GM19238 (cell line): ENCODE results near the gene ULBP3.
"Not testable (repeated sequence)": the region's sequence is repeated elsewhere in the genome, so short reads cannot be mapped to it uniquely, and the experiment has no call there.

Experiments
- DNase-seq: peaks from one replicate; pipeline ENCODE4 v3.0.0; 2011; ENCODE audit warnings: low spot score; ENCODE audit not compliant: insufficient read length

The ULBP3 gene

DNA sequence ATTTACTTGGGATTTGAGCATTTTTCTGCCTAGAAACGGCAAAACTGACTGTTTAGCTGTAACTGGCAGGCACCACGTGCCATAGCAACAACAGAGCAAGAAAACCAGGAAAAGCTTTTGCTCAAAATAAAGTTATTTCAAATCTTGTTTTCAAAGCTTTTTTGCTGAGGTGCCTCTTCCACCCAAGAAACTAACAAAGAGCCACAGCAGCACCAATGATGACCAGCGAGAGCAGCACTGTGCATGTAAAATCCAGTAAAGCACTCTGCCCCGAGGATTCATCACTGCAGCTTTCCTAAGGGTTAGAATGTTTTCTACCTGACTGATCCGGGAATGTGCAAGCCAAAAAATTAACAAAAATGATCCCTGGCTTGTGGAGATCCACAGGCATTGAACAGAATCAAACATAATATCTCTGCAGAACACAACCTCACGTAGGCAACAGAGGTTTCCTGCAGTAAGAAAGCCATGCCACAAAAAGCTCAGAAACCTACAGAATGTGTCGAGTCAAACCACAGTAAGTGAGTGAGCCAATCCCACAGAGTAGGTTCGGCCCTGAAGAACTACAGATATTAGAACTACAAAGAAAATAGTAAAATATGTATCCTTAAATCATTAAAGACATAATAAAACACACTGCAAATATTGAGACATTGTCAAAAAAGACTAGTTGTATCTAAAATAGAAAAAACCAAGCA lies 7.4 kb upstream of the ULBP3 start:
- no peak for DNase-seq

DNA sequence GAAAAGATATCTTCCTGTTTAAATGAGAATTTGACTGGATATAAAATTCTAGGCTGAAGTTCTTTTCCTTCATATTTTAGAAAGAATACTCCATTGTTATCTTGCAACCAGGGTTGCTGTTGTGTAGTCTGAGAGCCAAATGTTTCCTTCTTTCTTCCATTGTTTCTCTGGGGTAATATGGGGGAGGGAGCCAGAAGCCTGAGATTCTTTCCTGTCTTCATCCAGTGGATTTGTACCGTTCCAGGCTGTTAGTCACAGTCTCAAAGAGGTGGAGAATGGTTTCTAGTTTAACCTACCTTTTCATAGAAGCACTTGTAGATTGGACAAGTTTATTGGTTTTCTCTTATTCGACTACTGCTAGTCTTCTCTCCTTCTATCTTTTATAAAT lies 6.1 kb upstream of the ULBP3 start:
- DNase-seq, result no peak

DNA sequence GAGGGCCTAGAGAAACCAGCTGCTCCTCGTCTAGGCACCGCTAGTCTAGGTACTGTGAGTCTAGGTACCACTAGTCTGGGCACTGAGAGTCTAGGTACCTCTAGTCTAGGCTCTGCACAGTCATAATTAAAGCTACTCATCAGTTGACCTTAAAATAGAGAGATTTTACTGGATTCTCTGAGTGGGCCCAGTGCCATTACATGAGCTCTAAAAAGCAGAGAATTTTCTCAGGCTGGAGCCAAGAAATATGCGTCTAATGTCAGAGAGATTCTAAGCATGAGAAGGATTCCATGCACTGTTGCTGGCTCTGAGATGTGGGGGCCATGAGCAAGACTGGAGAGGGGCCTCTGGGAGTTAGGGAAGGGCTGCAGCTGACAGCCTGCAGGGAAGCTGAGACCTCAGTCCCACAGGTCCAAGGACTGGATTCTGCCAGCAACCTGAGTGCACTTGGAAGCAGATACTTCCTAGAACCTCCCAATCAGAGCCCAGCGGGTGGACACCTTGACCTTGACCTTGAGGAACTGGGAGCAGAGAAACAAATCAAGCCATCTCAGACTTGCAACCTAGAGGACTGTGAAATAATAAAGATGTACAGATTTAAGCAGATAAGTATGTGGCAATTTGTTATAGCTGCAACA lies 5.6 kb upstream of the ULBP3 start:
- DNase-seq, result not testable (repeated sequence)

DNA sequence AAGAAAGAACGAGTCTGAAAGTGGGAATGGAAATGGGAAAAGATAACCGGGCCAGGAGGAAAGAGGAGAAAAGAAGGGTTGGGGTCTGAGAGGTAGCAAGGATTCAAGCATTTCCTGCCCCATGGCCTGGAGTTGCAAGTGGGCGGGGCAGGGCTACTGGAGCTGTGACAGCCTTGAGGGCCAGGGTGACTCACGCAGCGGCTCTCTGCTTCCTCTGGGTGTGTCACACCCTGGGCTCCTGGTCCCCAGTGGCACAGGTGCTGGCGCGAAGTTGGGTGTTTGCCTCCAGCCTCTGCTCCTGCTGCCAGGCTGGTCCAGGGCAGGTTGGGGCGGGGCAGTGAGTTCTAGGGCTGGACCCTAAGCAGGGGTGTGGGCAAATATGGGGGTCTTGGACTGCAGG lies 3.3 kb upstream of the ULBP3 start:
- no peak for DNase-seq

DNA sequence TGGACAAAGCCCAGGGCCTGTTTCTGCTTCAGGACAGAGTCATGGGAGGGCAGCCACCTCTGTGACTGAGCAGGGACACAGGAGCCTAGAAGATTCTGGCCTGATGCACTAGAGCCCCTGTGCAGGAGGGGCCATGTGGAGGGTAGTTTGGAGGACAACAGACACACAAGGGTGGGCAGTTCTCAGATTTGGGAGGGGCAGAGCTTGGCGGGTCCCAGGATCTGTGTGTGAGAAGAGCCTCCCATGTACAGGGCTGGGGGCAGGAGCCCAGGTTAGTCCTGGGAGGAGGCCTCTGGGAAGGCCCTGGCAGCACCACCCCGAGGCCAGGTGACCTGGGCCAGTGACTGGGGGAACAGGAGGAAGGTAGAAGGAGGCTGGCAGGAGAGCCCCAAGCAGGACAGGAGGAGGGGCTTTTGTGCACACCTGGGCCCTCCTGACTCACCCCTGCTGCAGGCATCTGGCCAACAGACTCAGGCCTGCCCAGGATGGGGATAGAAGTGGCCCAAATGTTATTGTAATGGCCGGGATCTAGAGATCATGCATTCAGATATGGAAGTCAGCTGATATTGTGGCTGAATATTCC lies 1.4 kb upstream of the ULBP3 start:
- DNase-seq, result no peak

DNA sequence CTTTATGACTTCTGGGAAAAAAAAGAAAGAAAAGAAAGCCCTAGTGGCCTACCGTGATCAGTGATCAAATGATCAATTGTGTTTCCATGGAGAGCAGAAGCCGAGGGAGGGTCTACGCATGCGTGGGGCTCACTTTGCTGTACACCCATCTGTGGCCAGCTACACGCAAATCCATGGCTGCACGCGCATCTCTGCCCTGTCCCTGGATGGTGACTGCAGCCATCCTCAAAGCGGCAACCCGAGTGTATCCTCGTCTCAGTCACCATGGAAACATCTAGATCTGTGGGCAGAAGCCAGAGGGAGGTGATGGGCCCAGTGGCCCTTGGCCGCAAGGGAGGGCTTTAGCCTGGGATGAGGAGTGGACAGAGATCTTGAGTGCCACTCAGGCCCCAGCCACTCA lies 785 bp upstream of the ULBP3 start:
- DNase-seq, result no peak

DNA sequence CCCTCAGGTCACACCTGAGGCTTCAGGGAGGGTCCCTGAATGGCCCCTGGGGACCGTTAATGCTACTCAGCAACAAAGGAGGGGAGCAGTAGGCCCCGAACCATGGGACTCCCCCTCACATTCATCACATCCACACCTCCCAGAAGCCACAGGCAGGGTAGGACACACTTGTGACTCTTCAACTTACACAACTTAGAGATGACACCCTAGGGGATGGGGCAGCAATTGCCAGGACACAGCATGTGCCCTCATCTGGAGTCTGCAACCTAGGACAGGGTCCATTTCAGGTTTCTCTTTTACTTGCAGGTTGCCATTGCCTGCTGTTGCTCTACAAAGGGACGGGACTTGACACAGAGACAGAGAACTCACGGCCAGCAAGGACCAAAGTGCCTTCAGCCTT lies 770 bp downstream of the ULBP3 start:
- DNase-seq, result no peak

DNA sequence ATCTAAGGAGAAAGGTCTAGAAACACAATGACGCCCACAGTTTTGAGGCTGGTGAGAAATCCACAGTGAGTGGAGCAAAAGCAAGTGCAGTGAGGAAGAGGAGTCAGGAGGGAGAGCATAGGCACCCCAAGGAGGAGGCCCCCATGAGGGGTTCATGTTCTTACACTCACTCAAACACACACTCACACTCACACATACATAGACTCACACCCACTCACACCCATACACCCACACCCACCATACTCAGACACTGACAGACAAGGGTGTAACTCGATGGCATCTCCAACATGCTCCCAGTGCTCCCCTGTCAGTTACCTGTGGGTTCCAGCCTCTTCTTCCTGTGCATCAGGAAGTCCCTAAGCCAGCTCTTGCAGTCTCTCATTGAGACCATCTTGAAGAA lies 3.8 kb downstream of the ULBP3 start:
- no peak for DNase-seq

DNA sequence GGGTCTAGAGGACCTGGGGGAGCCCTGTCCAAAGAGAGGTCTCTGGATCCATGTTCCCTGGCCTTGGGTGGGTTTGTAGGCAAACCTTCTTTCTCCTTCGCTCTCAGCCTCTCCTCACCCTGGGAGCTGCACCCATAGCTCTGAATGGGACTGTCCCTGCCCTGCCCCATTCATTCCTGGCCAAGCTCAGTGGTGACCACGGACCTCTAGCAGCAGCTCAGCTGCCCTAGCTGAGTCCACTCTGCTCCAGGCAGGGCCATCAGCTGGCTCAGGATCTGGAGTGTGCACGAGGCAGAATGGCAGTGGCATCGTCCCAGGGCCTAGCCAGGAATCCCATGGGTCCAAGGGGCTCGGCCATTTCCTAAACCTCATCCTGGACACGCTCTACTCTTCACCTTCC lies 5.3 kb downstream of the ULBP3 start:
- no peak for DNase-seq

DNA sequence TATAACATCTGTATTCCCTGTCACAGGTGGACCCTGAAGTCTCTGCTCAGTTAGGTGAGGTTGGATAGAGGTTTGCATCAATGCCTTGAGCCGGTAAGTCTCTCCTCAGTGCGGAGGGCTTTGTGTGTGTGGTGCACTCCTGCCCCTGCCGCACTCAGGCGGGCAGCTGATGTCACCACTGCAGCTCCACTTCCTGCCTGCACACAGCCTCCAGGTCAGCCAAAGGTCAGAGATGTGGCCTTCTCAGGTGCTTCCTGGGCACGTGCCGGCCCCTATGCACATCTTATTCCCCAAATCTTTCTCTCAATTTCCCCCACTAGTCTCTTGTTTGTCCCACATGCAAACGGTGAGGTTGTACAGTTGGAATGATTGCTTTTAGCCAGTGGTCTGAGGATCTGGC lies 8.9 kb downstream of the ULBP3 start:
- not testable (repeated sequence) for DNase-seq

DNA sequence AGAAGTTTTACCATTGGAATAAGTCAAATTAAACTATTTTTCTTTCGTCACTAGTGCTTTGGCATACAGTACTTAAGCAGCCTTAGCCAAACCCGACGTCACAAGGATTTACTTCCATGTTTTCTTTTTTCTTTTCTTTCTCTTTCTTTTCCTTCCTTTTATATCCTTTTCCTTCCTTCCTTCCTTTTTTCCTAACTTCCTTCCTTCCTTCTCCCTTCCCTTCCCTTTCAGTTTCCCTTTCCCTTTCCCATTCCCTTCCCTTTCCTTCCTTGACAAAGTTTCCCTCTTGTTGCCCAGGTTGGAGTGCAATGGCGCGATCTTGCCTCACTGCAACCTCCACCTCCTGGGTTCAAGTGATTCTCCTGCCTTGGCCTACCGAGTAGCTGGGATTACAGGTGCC lies 9.9 kb downstream of the ULBP3 start:
- no peak for DNase-seq

DNA sequence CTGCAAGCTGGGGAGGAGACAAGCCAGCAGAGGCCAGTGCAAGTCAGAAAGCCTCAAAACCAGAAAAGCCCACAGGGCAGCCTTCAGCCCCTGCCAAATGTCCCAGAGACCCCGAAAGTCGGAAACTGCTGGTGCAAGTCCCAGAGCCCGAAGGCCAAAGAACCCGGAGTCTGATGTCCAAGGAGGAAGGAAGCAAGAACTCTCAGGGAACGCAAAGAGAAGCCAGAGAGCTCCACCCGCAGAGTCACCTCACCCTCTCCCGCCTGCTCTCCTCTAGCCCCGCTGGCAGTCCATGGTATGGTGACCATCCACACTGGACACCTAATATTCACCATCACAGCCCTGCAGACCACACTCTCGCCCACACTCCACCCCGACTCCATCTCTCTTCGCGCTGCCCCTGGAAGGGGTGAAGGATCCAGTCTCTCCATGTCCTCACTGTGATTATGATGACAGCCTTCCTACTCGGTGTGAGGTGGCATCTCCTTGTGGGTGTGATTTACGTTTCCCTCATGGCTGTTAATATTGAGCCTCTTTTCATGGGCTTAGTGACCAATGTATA lies 10.6 kb downstream of the ULBP3 start:
- DNase-seq, result no peak

DNA sequence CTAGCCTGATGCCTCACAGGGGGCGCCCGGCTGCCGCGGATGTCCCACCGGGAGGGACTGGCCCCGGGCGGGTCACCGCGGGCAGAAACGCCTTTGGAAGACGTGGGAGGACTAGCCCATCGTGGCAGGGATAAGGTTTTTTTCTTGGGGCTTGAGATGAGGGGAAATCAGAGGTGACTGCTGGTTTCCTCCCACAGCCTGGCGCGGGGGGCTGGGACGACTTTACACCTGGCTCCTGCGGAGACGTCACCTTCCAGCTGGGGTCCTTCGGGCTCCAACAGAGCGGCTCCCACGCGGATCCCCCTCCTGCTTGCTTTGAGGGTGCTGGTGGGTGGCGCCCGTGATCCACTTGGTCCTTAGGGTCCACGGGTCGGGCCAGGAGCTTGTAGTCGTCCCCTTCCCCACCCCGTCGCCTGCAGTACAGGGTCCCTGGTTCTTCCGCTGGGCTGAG lies 11.4 kb downstream of the ULBP3 start:
- no peak for DNase-seq

DNA sequence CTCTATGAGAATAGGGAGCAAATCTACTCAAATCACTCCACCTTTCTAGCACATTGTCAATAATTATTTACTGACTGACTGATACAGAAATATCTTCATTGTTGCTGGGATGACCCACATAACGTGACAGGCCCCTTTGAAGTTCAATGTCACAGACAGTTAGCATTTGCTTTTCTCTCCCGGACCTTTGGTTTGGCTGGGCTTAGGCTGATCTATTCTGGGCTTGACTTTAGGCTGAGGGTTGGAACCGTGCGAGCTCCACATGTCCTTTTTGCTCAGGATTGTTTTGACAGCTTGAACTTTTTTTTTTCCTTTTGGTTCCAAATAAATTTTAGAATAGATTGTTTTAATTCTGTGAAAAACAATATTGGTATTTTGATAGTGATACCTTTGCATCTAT lies 12.0 kb downstream of the ULBP3 start:
- DNase-seq, result no peak

DNA sequence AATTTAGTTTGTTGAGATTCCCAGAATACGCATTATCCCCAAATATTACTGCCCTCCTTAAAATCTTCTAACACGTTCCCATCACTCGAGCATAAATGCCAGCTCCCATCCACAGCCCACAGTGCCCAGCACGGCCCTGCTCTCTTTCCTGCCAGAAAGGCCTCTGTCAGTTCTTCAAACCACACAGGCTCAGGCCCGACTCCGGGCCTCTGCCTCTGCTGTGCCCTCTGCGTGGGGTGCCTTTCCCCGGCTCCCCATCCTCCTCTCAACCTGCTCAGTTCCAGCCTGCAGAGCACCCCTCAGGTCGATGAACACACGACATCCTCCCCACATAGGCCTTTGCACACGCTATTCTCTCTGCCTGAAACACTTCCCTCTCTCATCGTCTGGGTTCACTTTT lies 12.8 kb downstream of the ULBP3 start:
- DNase-seq, result no peak

DNA sequence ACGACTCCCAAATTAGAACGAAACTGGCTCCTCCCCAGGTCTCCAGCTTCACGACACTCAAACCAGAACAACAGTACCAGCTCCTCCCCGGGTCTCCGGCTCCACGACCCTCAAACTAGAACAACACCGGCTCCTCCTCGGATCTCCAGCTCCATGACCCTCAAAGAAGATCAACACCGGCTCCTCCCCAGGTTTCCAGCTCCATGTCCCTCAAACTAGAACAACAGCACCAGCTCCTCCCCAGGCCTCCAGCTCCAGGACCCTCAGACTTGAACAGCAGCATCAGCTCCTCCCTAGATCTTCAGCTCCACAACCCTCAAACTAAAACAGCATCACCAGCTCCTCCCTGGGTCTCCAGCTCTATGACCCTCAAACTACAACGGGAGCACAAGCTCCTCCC lies 13.8 kb downstream of the ULBP3 start:
- DNase-seq, result no peak

DNA sequence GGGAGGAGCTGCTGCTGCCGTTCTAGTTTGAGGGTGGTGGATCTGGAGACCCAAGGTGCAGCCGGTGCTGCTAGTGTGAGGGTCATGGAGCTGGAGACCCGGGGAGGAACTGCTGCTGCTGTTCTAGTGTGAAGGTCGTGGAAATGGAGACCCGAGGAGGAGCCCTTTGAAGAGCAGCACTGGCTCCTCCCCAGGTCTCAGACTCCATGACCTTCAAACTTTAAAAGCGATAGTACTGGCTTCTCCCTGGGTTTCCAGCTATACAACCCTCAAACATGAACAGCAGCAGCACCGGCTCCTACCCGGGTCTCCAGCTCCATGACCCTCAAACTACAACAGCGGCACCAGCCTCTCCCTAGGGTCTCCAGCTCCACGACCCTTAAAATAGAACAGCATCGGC lies 15.5 kb downstream of the ULBP3 start:
- DNase-seq, result no peak

DNA sequence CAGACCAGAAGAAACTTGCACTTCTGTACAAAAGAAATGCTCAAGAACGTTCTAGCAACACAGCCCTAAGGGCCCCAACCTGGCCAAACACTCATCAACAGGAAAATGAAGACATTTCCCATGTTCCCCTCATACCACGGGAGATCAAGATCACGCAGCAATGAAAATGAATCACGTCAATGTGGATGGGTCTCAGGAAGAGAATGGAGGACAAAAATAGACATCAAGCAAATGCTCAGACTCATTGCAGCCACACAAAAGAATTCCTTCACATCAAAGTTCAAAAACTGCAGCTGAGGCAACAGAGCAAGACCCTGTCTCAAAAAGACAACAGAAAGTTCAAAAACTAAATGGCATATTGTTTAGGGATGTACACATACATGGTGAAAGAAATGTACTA lies 18.1 kb downstream of the ULBP3 start:
- no peak for DNase-seq

DNA sequence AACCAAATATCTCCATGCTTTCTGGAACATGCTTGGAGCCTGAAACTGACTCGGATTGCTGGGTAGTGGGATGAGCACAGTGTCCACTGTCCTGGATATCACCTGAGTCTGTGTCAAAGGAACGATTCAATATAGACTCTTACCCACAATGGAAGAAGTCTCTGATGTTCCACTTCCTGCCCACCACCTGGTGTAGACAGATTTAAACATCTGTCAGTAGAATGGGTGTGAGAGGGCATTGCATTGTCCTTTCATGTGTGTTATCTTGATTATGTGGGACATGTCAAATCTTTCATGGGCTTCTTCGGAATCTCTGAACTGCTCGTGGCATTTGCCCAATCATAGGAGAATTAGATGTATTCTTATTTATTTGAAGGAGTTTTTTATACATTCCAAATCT lies 20.8 kb downstream of the ULBP3 start:
- DNase-seq, result no peak

DNA sequence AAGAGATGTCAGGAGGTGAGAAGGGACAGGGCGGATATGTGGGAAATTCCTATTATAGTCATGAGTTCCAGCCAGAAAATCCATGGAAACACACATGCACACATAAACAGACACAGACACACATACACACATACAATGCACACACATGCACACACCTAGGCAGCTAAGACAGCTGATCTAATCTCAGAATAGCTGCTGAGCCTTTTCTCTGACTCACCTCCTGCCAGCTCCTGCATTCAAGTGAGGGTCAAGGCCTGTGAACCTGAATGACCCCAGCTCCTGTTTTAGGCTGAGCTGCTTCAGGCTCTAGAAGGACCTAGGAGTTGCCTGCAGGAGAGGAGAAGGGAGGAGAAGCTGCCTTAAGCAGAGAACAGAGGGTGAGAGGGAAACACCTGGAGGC lies 22.0 kb downstream of the ULBP3 start:
- DNase-seq, result no peak

DNA sequence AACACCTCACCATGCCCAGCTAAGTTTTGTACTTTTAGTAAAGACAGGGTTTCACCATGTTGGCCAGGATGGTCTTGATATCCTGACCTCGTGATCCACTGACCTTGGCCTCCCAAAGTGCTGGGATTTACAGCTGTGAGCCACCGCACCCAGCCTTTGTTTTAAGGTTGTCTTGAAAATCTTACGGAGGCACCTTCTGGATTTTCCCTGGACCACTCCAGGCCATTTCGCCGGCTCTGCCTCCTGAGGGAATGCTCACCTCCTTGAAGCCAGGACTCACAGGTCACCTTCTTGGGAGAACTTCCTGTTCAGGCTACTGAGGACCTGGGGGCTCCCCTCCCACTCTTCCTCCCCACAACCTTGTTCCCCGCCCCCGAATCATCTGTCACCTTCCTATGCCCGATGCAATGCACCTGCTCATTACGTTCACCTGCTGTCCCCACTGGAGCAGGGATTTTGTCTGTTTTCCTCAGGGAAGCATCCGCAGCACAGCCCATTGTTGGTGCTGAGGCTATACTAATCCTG lies 24.2 kb downstream of the ULBP3 start:
- DNase-seq, result no peak
